Cardiac muscle cell (in vitro differentiated cells and primary cell): ENCODE measurements around the gene PDCD2L. TPM values are rescaled to one million over a fixed set of nuclear protein-coding genes. Genes with fewer than 3 reads are reported as not detected.

Experiments
- DNase-seq, 2 donors: peaks; one replicate each; pipeline versions ENCODE4 v3.0.0 to v3.0.0-alpha.2; 2010 to 2017; ENCODE audit warnings: low read depth in 1 of 2, low spot score in 1 of 2
- H3K27ac ChIP-seq: fragments of 200-600 bp; sonication (generic); 2 replicates; pipeline ENCODE4 v1.5.1; 2016
- H3K27me3 ChIP-seq: fragments of 200-600 bp; sonication (generic); 2 replicates; pipeline ENCODE4 v1.6.0; 2016; ENCODE audit warnings: control low read depth
- H3K36me3 ChIP-seq: fragments of 200-600 bp; sonication (generic); 2 replicates; pipeline ENCODE4 v1.5.1; 2016; ENCODE audit warnings: control low read depth
- H3K4me1 ChIP-seq: fragments of 200-600 bp; sonication (generic); 2 replicates; pipeline ENCODE4 v1.8.1; 2017; ENCODE audit warnings: low read depth, mild to moderate bottlenecking, mixed run types
- H3K4me3 ChIP-seq: fragments of 200-600 bp; sonication (generic); 2 replicates; pipeline ENCODE4 v1.5.1; 2016; ENCODE audit warnings: mild to moderate bottlenecking
- H3K9me3 ChIP-seq: fragments of 200-600 bp; sonication (generic); 2 replicates; pipeline ENCODE4 v1.5.1; 2017; ENCODE audit warnings: low read depth, mild to moderate bottlenecking, control low read depth
- polyA plus RNA-seq: library from polyadenylated mRNA; unstranded; fragments of >200 nt; fragmentation: Nextera tagmentation; extraction: Ambion mirVana; gene quantifications from 2 replicates; pipeline ENCODE4 v1.2.1, GENCODE V29; 2016
- total RNA-seq: library from RNA; depleted of rRNA; stranded (reverse); fragments of >200 nt; gene quantifications from 2 replicates; pipeline ENCODE4 v1.2.3, GENCODE V29; 2016
- TF ChIP-seq, protein P1 (sequence below): IDR thresholded peaks from 2 replicates; pipeline ENCODE4 v1.5.1; 2012; ENCODE audit warnings: low read depth, mild to moderate bottlenecking, low read length

The PDCD2L gene
- total and polyA plus RNA-seq, 2 experiments from 2014 or later, result 14.9 to 37.6 TPM

GRCh38 chr19:34429553-34429952, 25.4 kb downstream of the PDCD2L start:
- Histone ChIP-seq H3K4me1 (peaks cover 14% of the 10 kb centered on the region), H3K27ac (no peak overlapping the region), H3K9me3 (no peaks in the 10 kb centered on the region), H3K36me3 (peaks cover 14% of the 10 kb centered on the region), H3K27me3 (no peaks in the 10 kb centered on the region), H3K4me3 (peak overlapping the region; percentile 72)
- no peak for DNase-seq
- TF ChIP-seq, protein P1, sequence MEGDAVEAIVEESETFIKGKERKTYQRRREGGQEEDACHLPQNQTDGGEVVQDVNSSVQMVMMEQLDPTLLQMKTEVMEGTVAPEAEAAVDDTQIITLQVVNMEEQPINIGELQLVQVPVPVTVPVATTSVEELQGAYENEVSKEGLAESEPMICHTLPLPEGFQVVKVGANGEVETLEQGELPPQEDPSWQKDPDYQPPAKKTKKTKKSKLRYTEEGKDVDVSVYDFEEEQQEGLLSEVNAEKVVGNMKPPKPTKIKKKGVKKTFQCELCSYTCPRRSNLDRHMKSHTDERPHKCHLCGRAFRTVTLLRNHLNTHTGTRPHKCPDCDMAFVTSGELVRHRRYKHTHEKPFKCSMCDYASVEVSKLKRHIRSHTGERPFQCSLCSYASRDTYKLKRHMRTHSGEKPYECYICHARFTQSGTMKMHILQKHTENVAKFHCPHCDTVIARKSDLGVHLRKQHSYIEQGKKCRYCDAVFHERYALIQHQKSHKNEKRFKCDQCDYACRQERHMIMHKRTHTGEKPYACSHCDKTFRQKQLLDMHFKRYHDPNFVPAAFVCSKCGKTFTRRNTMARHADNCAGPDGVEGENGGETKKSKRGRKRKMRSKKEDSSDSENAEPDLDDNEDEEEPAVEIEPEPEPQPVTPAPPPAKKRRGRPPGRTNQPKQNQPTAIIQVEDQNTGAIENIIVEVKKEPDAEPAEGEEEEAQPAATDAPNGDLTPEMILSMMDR, result no peak

GRCh38 chr19:34430738-34431625, 26.8 kb downstream of the PDCD2L start:
- Histone ChIP-seq H3K27me3 (no peaks in the 10 kb centered on the region), H3K9me3 (no peaks in the 10 kb centered on the region), H3K27ac (no peak overlapping the region), H3K4me3 (no peak overlapping the region), H3K36me3 (peaks cover 25% of the 10 kb centered on the region), H3K4me1 (peaks cover 14% of the 10 kb centered on the region)
- DNase-seq, result peak; percentile 52 to 68
- TF ChIP-seq, protein P1, result peak; percentile 85

GRCh38 chr19:34431681-34432402, 27.6 kb downstream of the PDCD2L start:
- no peak overlapping the region for H3K4me3 ChIP-seq
- peak overlapping the region; percentile 42 for H3K27ac ChIP-seq
- peaks cover 25% of the 10 kb centered on the region for H3K36me3 ChIP-seq
- H3K27me3 ChIP-seq, result no peaks in the 10 kb centered on the region
- peak in 1 of 2 donors; percentile 5 for DNase-seq
- TF ChIP-seq, protein P1, result no peak
- H3K4me1 ChIP-seq, result peaks cover 14% of the 10 kb centered on the region
- H3K9me3 ChIP-seq, result no peaks in the 10 kb centered on the region

DNA sequence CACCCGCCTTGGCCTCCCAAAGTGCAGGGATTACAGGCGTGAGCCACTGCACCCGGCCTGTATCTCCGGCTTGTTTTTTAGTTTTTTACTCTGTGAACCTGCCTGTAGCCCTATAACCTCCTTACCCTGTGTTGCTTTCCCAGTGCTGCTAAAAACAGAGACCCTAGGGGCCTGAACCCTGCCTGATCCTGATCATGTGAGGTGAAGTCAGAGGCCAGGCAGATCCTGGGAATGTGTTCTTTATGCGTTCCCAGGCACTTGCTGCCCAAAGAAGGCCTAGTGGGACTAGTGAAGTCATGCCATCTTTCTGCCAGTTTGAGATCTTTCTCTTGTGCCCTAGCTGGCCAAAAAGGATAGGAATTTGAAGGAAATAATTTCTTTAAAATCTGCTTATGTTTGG, 28.6 kb downstream of the PDCD2L start:
- peaks cover 14% of the 10 kb centered on the region for H3K4me1 ChIP-seq
- H3K36me3 ChIP-seq, result peaks cover 30% of the 10 kb centered on the region
- H3K4me3 ChIP-seq, result no peak overlapping the region
- peak overlapping the region; percentile 42 for H3K27ac ChIP-seq
- TF ChIP-seq, protein P1, result no peak
- no peaks in the 10 kb centered on the region for H3K9me3 ChIP-seq
- DNase-seq, result peak; percentile 3 to 5
- no peaks in the 10 kb centered on the region for H3K27me3 ChIP-seq

- peaks cover 50% of the 10 kb centered on the region for H3K36me3 ChIP-seq
- H3K4me1 ChIP-seq, result no peaks in the 10 kb centered on the region
Observed at GRCh38 chr19:34436716-34437115, 32.5 kb downstream of the PDCD2L start.

More at GRCh38 chr19:34436716-34437115, 32.5 kb downstream of the PDCD2L start:
- TF ChIP-seq, protein P1, result no peak
- Histone ChIP-seq H3K4me3 (no peak overlapping the region), H3K27ac (no peak overlapping the region), H3K9me3 (no peaks in the 10 kb centered on the region), H3K27me3 (no peaks in the 10 kb centered on the region)
- peak in 1 of 2 donors; percentile 20 for DNase-seq
